ENCODE measurements around the gene CERS1.

The CERS1 gene, protein sequence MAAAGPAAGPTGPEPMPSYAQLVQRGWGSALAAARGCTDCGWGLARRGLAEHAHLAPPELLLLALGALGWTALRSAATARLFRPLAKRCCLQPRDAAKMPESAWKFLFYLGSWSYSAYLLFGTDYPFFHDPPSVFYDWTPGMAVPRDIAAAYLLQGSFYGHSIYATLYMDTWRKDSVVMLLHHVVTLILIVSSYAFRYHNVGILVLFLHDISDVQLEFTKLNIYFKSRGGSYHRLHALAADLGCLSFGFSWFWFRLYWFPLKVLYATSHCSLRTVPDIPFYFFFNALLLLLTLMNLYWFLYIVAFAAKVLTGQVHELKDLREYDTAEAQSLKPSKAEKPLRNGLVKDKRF

GRCh38 chr19:18895824-18896341 is at the start of gene CERS1:
Gene CERS1, minus strand, starts transcription at chr19:18896158. Its CDS starts 86 bp downstream, at chr19:18896072.
- no peak for TF ChIP-seq CTCF (IDR thresholded peaks at IDR 0.05; ENCODE audit: control insufficient read depth, insufficient read depth, low read depth, low read length, missing control alignments)

DNA sequence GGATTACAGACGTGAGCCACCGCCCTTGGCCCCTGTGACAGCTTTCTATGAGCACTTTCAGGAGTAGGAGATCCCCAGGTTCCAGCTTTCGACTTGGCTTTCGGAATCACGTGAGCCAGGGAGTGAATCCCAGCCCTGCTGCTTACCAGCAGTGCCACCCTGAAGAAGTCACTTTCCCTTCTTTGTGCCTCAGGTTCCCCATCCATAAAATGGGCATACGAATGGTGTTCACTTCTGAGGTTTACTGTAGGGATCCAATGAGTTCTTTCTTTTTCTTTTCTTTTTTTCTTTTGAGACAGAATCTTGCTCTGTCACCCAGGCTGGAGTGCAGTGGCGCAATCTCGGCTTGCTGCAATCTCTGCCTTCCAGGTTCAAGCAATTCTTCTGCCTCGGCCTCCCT is 49.3 kb upstream of the CERS1 start:
- no peak for DNase-seq (ENCODE audit: low read depth)
- H3K4me3 ChIP-seq (ENCODE audit: control insufficient read depth, low read depth, low read length) = no peak overlapping the region
- TF ChIP-seq CTCF (IDR thresholded peaks at IDR 0.05; ENCODE audit: control insufficient read depth, insufficient read depth, low read depth, low read length, missing control alignments) = no peak

More at GRCh38 chr19:18895824-18896341, at the start of gene CERS1:
- H3K4me3 ChIP-seq (ENCODE audit: control insufficient read depth, low read depth, low read length) = peak within 1 kb of the TSS; percentile 51
- DNase-seq (ENCODE audit: low read depth) = no peak

- no peak overlapping the region for H3K4me3 ChIP-seq (ENCODE audit: control insufficient read depth, low read depth, low read length)
- no peak for DNase-seq (ENCODE audit: low read depth)
- TF ChIP-seq CTCF (IDR thresholded peaks at IDR 0.05; ENCODE audit: control insufficient read depth, insufficient read depth, low read depth, low read length, missing control alignments) = no peak
These were observed 47.5 kb upstream of the CERS1 start for GRCh38 chr19:18943465-18943864.

DNA sequence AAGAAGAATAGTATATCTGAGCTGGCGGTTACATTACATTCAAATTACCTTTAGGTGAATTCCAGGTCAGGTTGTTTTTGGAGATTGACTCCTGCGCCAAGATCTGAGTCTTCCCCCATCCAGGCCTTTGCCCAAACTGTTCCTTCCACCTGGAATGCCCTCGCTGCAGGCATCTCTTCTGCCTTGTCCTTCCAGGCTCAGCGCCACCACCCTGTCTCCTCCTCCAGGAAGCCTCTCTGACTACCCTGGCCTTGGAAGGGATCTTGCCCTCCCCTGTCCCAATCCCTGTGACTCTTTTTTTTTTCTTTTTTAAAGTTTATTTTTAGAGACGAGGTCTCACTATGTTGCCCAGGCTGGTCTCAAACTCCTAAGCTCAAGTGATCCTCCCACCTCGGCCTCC is 46.7 kb upstream of the CERS1 start:
- TF ChIP-seq CTCF (IDR thresholded peaks at IDR 0.05; ENCODE audit: control insufficient read depth, insufficient read depth, low read depth, low read length, missing control alignments) = no peak
- DNase-seq (ENCODE audit: low read depth) = no peak
- no peak overlapping the region for H3K4me3 ChIP-seq (ENCODE audit: control insufficient read depth, low read depth, low read length)

GRCh38 chr19:18941628-18942354 is 45.8 kb upstream of the CERS1 start:
- no peak for DNase-seq (ENCODE audit: low read depth)
- peak overlapping the region; percentile 41 for H3K4me3 ChIP-seq (ENCODE audit: control insufficient read depth, low read depth, low read length)

More at GRCh38 chr19:18941628-18942354, 45.8 kb upstream of the CERS1 start:
- TF ChIP-seq CTCF (IDR thresholded peaks at IDR 0.05; ENCODE audit: control insufficient read depth, insufficient read depth, low read depth, low read length, missing control alignments) = no peak
